SK-N-SH (cell line): Measurements from ENCODE around the gene CD81. TPM values are rescaled to one million over a fixed set of nuclear protein-coding genes. Genes with fewer than 3 reads are reported as not detected.

ENCODE experiments used
- CTCF ChIA-PET: fragments of 300-600, 350-600 bp; formaldehyde crosslinking; extraction: SDS; loops from one replicate; lab custom pipeline; 2021; lab: Yijun Ruan, JAX
- POLR2A ChIA-PET: fragments of 350-600 bp; sonication (Branson Sonifier 250); formaldehyde crosslinking; extraction: SDS; loops from one replicate; lab custom pipeline; 2020; ENCODE audit warnings: antibody characterized with exemption, inconsistent platforms; lab: Yijun Ruan, JAX
- DNase-seq: peaks from one replicate; pipeline ENCODE4 v3.0.0; 2012
- H2AFZ ChIP-seq: fragments of 200-600 bp; sonication (generic); 2 replicates; pipeline ENCODE4 v1.8.1; 2016; ENCODE audit warnings: antibody characterized with exemption, mild to moderate bottlenecking, low read depth
- H3F3A ChIP-seq: fragments of 200-600 bp; sonication (generic); replicated peaks from 2 replicates; pipeline ENCODE3; 2016; ENCODE audit warnings: antibody characterized with exemption, mild to moderate bottlenecking; ENCODE audit not compliant: insufficient read depth
- H3K27ac ChIP-seq, 2 experiments: fragments of 200-500 bp in 1 of 2; fragments of 200-600 bp in 1 of 2; sonication (Bioruptor generic) in 1 of 2; sonication (generic), shearing (Covaris generic) in 1 of 2; 2 replicates each; pipeline versions ENCODE4 v1.5.1 to v1.6.1; 2014 to 2016; ENCODE audit warnings: low read depth in 2 of 2, inconsistent platforms in 1 of 2, low read length in 1 of 2, mild to moderate bottlenecking in 1 of 2, mixed read lengths in 1 of 2
- H3K27me3 ChIP-seq: fragments of 200-600 bp; sonication (generic), shearing (Covaris generic); 2 replicates; pipeline ENCODE4 v1.6.1; 2016; ENCODE audit warnings: mixed run types; ENCODE audit not compliant: insufficient read depth
- H3K36me3 ChIP-seq, 2 experiments: fragments of 200-500 bp in 1 of 2; fragments of 200-600 bp in 1 of 2; sonication (Bioruptor generic) in 1 of 2; sonication (generic) in 1 of 2; replicated peaks in 1 of 2; 2 replicates each; pipeline versions ENCODE3 to v1.5.1; 2014 to 2016; ENCODE audit warnings: low read length in 1 of 2, mild to moderate bottlenecking in 1 of 2; ENCODE audit not compliant: insufficient read depth in 2 of 2, control insufficient read depth in 1 of 2
- H3K4me1 ChIP-seq, 2 experiments: fragments of 200-500 bp in 1 of 2; fragments of 200-600 bp in 1 of 2; sonication (Bioruptor generic) in 1 of 2; sonication (generic), shearing (Covaris generic) in 1 of 2; 2 replicates each; pipeline versions ENCODE4 v1.5.1 to v1.6.1; 2014 to 2016; ENCODE audit warnings: low read depth in 1 of 2, low read length in 1 of 2, mixed run types in 1 of 2; ENCODE audit not compliant: insufficient read depth in 2 of 2, control insufficient read depth in 1 of 2
- H3K4me2 ChIP-seq: fragments of 200-600 bp; sonication (generic), shearing (Covaris generic); 2 replicates; pipeline ENCODE4 v1.6.1; 2017; ENCODE audit warnings: mixed run types
- H3K4me3 ChIP-seq, 2 experiments: fragments of 200-500 bp in 1 of 2; fragments of 200-600 bp in 1 of 2; sonication (Bioruptor generic) in 1 of 2; sonication (generic), shearing (Covaris generic) in 1 of 2; 2 replicates each; pipeline versions ENCODE4 v1.5.1 to v1.8.1; 2014 to 2016; ENCODE audit warnings: low read depth in 2 of 2, inconsistent platforms in 1 of 2, low read length in 1 of 2, mild to moderate bottlenecking in 1 of 2, mixed read lengths in 1 of 2, moderate library complexity in 1 of 2
- H3K79me2 ChIP-seq: fragments of 200-600 bp; sonication (generic); 2 replicates; pipeline ENCODE4 v1.8.1; 2017; ENCODE audit warnings: mild to moderate bottlenecking; ENCODE audit not compliant: insufficient read depth
- H3K9ac ChIP-seq: fragments of 200-600 bp; sonication (generic); 2 replicates; pipeline ENCODE4 v1.6.1; 2017; ENCODE audit warnings: mixed run types
- H3K9me2 ChIP-seq: fragments of 200-600 bp; sonication (generic); 2 replicates; pipeline ENCODE4 v1.6.1; 2017; ENCODE audit warnings: mixed run types
- H3K9me3 ChIP-seq: fragments of 200-600 bp; sonication (generic); 2 replicates; pipeline ENCODE4 v1.6.1; 2017; ENCODE audit warnings: mixed run types, mild to moderate bottlenecking, moderate library complexity
- H4K20me1 ChIP-seq: fragments of 200-600 bp; sonication (generic); 2 replicates; pipeline ENCODE4 v1.6.1; 2017; ENCODE audit warnings: mild to moderate bottlenecking, mixed run types; ENCODE audit not compliant: insufficient read depth
- CTCF ChIP-seq: fragments of 200-600 bp; sonication (generic); IDR thresholded peaks from 2 replicates; pipeline ENCODE4 v1.6.1; 2017; ENCODE audit warnings: antibody characterized with exemption, mild to moderate bottlenecking, moderate library complexity
- EZH2phosphoT487 ChIP-seq: fragments of 200-600 bp; sonication (generic); IDR thresholded peaks from 2 replicates; pipeline ENCODE4 v1.6.1; 2017; ENCODE audit warnings: low read depth, mixed run types, mild to moderate bottlenecking, antibody characterized with exemption, moderate library complexity, borderline replicate concordance
- FOXJ3 ChIP-seq: sonication (generic); formaldehyde crosslinking; IDR thresholded peaks from 2 replicates; pipeline ENCODE4 v1.5.1; 2020; ENCODE audit warnings: mild to moderate bottlenecking, missing genetic modification reagents
- FOXM1 ChIP-seq: IDR thresholded peaks from 2 replicates; pipeline ENCODE4 v1.4.0; 2012; ENCODE audit warnings: low read depth, mild to moderate bottlenecking
- IRF3 ChIP-seq: fragments of 150-350 bp; IDR thresholded peaks from 2 replicates; pipeline ENCODE4 v1.6.1; 2016; ENCODE audit warnings: mild to moderate bottlenecking, low read depth, low read length
- MEF2A ChIP-seq: IDR thresholded peaks from 2 replicates; pipeline ENCODE4 v1.4.0; 2012; ENCODE audit warnings: low read depth, borderline replicate concordance
- PBX3 ChIP-seq: IDR thresholded peaks from 2 replicates; pipeline ENCODE4; 2012
- POLR2AphosphoS5 ChIP-seq: IDR thresholded peaks from 2 replicates; pipeline ENCODE4 v1.6.1; 2012; ENCODE audit warnings: low read depth, low read length
- REST ChIP-seq: IDR thresholded peaks from 2 replicates; pipeline ENCODE4 v1.6.1; 2012; ENCODE audit warnings: mild to moderate bottlenecking, low read depth, low read length, moderate library complexity
- RXRA ChIP-seq: IDR thresholded peaks from 2 replicates; pipeline ENCODE4 v1.4.0; 2012; ENCODE audit warnings: low read depth, mild to moderate bottlenecking, borderline replicate concordance
- SIN3A ChIP-seq: IDR thresholded peaks from 2 replicates; pipeline ENCODE4 v1.6.1; 2012; ENCODE audit warnings: low read depth, mild to moderate bottlenecking, low read length, moderate library complexity, borderline replicate concordance
- YY1 ChIP-seq: IDR thresholded peaks from 2 replicates; pipeline ENCODE4 v1.4.0; 2012; ENCODE audit warnings: low read depth, mild to moderate bottlenecking
- WGBS: methylation state at CpG from one replicate; pipeline ENCODE4 v1.1.6; 2017; ENCODE audit warnings: low lambda C conversion rate; 5-methylcytosine and 5-hydroxymethylcytosine counted together
- polyA plus RNA-seq, 3 experiments: library from polyadenylated mRNA; depleted of rRNA; stranded (reverse); fragments of >200 nt; gene quantifications; 2 replicates each; pipeline ENCODE4 v1.2.3, GENCODE V29; 2012

CD81 gene
- polyA plus RNA-seq, 1 of the 3 experiments (the other 2 are of a cell fraction): 517 TPM

GRCh38 chr11:2393111-2393868 is 16.2 kb downstream of the CD81 start (continued):
- TF ChIP-seq REST (no peak), MEF2A (no peak), CTCF (no peak)
- TF ChIP-seq, all 33 proteins: peak for 0

- no peak overlapping the region for H3K9ac ChIP-seq
- CTCF ChIA-PET: no interaction called here
- peaks cover 0 to 11% of the 10 kb centered on the region in 2 experiments; a peak in 1 of 4 replicates for H3K4me1 ChIP-seq
- H3K4me2 ChIP-seq: no peak overlapping the region
- no peak for DNase-seq
- peaks cover 44% of the 10 kb centered on the region for H4K20me1 ChIP-seq
- H3K9me3 ChIP-seq: no peaks in the 10 kb centered on the region
- no peak overlapping the region for H3K4me3 ChIP-seq
- H3F3A ChIP-seq: peaks cover 1% of the 10 kb centered on the region
- H3K36me3 ChIP-seq: peaks cover 8 to 52% of the 10 kb centered on the region in 2 experiments
- H3K9me2 ChIP-seq: no peaks in the 10 kb centered on the region
- POLR2A ChIA-PET: no interaction called here
- H3K27ac ChIP-seq: no peak overlapping the region
- H3K79me2 ChIP-seq: peaks cover 26% of the 10 kb centered on the region
- H3K27me3 ChIP-seq: no peaks in the 10 kb centered on the region
- whole genome bisulfite sequencing: 93% methylated on average over 9 of the region's 34 CpGs
- no peak overlapping the region for H2AFZ ChIP-seq
- TF ChIP-seq CTCF: no peak
- TF ChIP-seq YY1: no peak
- TF ChIP-seq REST: no peak
- TF ChIP-seq FOXM1: no peak
- no peak for TF ChIP-seq PBX3
- no peak for TF ChIP-seq SIN3A
- no peak for TF ChIP-seq POLR2AphosphoS5
- TF ChIP-seq IRF3: no peak
- TF ChIP-seq FOXJ3 (CRISPR knock-in tag): no peak
- TF ChIP-seq EZH2phosphoT487: no peak
- no peak for TF ChIP-seq RXRA
Observed at GRCh38 chr11:2393941-2394817, 17.1 kb downstream of the CD81 start.
